TTC549 (cell line): ENCODE measurements around the gene CLHC1.

Experiments
- FAIRE-seq: peaks from 2 replicates; lab custom pipeline; 2012; peaks lifted over from hg19 to GRCh38; lab: Jason Lieb, UNC

CLHC1 gene

GRCh38 chr2:55169359-55169758 lies 62.7 kb downstream of the CLHC1 start:
- FAIRE-seq, result no peak

- FAIRE-seq, result peak; percentile 92
Measured at GRCh38 chr2:55168221-55169154, 63.6 kb downstream of the CLHC1 start.

- no peak for FAIRE-seq
Measured at GRCh38 chr2:55165626-55166025, 66.5 kb downstream of the CLHC1 start.

GRCh38 chr2:55164534-55165480 lies 67.3 kb downstream of the CLHC1 start:
- FAIRE-seq, result no peak

- no peak for FAIRE-seq
Measured at GRCh38 chr2:55163941-55164390, 68.1 kb downstream of the CLHC1 start.

- no peak for FAIRE-seq
Measured at GRCh38 chr2:55163274-55163721, 68.8 kb downstream of the CLHC1 start.

- FAIRE-seq, result no peak
Measured at GRCh38 chr2:55162284-55163006, 69.6 kb downstream of the CLHC1 start.

GRCh38 chr2:55161295-55162210 lies 70.5 kb downstream of the CLHC1 start:
- no peak for FAIRE-seq

- FAIRE-seq, result no peak
Measured at GRCh38 chr2:55160422-55160821, 71.7 kb downstream of the CLHC1 start.

GRCh38 chr2:55159752-55160151 lies 72.3 kb downstream of the CLHC1 start:
- no peak for FAIRE-seq

- FAIRE-seq, result no peak
Measured at GRCh38 chr2:55159037-55159651, 72.9 kb downstream of the CLHC1 start.

- no peak for FAIRE-seq
Measured at GRCh38 chr2:55158111-55158814, 73.8 kb downstream of the CLHC1 start.

GRCh38 chr2:55157474-55157884 lies 74.6 kb downstream of the CLHC1 start:
- FAIRE-seq, result no peak

- FAIRE-seq, result no peak
Measured at GRCh38 chr2:55156984-55157383, 75.1 kb downstream of the CLHC1 start.

GRCh38 chr2:55156326-55156725 lies 75.8 kb downstream of the CLHC1 start:
- FAIRE-seq, result no peak

GRCh38 chr2:55155764-55156281 lies 76.3 kb downstream of the CLHC1 start:
- no peak for FAIRE-seq

- FAIRE-seq, result no peak
Measured at GRCh38 chr2:55155206-55155605, 76.9 kb downstream of the CLHC1 start.

GRCh38 chr2:55154525-55155030 lies 77.5 kb downstream of the CLHC1 start:
- FAIRE-seq, result no peak

GRCh38 chr2:55153584-55154299 lies 78.4 kb downstream of the CLHC1 start:
- no peak for FAIRE-seq
